ENCODE measurements around the gene ARHGEF16.

- TF ChIP-seq, protein P1, sequence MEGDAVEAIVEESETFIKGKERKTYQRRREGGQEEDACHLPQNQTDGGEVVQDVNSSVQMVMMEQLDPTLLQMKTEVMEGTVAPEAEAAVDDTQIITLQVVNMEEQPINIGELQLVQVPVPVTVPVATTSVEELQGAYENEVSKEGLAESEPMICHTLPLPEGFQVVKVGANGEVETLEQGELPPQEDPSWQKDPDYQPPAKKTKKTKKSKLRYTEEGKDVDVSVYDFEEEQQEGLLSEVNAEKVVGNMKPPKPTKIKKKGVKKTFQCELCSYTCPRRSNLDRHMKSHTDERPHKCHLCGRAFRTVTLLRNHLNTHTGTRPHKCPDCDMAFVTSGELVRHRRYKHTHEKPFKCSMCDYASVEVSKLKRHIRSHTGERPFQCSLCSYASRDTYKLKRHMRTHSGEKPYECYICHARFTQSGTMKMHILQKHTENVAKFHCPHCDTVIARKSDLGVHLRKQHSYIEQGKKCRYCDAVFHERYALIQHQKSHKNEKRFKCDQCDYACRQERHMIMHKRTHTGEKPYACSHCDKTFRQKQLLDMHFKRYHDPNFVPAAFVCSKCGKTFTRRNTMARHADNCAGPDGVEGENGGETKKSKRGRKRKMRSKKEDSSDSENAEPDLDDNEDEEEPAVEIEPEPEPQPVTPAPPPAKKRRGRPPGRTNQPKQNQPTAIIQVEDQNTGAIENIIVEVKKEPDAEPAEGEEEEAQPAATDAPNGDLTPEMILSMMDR (IDR thresholded peaks at IDR 0.05): no peak
- TF ChIP-seq ZFX (IDR thresholded peaks at IDR 0.05; ENCODE audit: borderline replicate concordance): no peak
Observed at GRCh38 chr1:3474016-3474415, 19.6 kb downstream of the ARHGEF16 start.
